AG09309 (cell line): Measurements from ENCODE around the gene MICAL2.

Source experiments
- DNase-seq: peaks from one replicate; pipeline ENCODE4 v3.0.0-alpha.2; 2010; ENCODE audit warnings: low read depth
- H3K4me3 ChIP-seq: 2 replicates; pipeline ENCODE4 v1.5.1; 2011; ENCODE audit warnings: mild to moderate bottlenecking, low read depth, low read length, moderate library complexity; ENCODE audit not compliant: control insufficient read depth
- TF ChIP-seq, protein P1 (sequence below): IDR thresholded peaks from 2 replicates; pipeline ENCODE4 v1.5.1; 2011; ENCODE audit warnings: mild to moderate bottlenecking, low read depth, low read length, inconsistent platforms; ENCODE audit not compliant: insufficient read depth, control insufficient read depth; ENCODE audit errors: missing control alignments

Gene MICAL2

DNA sequence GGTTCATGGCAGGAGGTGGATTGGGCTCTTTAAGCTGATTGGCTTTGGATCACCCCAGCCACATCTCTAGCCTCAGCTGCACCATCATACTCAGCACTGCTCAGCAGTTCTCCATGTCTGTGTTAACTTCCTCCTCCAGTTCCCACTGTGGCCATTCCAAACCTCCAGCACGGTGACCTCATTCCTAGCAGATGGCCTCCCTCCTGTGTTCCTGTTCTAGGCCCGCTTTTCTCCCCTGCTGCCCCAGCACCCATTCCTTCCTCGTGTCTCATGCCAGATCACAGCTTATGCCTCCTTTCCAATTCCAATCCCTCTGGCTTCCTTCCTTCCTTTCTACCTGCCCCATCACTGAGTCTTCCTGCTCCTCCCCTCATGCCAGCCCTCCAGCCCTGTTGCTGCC, 96.1 kb downstream of the MICAL2 start:
- TF ChIP-seq, protein P1, sequence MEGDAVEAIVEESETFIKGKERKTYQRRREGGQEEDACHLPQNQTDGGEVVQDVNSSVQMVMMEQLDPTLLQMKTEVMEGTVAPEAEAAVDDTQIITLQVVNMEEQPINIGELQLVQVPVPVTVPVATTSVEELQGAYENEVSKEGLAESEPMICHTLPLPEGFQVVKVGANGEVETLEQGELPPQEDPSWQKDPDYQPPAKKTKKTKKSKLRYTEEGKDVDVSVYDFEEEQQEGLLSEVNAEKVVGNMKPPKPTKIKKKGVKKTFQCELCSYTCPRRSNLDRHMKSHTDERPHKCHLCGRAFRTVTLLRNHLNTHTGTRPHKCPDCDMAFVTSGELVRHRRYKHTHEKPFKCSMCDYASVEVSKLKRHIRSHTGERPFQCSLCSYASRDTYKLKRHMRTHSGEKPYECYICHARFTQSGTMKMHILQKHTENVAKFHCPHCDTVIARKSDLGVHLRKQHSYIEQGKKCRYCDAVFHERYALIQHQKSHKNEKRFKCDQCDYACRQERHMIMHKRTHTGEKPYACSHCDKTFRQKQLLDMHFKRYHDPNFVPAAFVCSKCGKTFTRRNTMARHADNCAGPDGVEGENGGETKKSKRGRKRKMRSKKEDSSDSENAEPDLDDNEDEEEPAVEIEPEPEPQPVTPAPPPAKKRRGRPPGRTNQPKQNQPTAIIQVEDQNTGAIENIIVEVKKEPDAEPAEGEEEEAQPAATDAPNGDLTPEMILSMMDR: no peak
- no peak overlapping the region for H3K4me3 ChIP-seq
- DNase-seq: no peak

DNA sequence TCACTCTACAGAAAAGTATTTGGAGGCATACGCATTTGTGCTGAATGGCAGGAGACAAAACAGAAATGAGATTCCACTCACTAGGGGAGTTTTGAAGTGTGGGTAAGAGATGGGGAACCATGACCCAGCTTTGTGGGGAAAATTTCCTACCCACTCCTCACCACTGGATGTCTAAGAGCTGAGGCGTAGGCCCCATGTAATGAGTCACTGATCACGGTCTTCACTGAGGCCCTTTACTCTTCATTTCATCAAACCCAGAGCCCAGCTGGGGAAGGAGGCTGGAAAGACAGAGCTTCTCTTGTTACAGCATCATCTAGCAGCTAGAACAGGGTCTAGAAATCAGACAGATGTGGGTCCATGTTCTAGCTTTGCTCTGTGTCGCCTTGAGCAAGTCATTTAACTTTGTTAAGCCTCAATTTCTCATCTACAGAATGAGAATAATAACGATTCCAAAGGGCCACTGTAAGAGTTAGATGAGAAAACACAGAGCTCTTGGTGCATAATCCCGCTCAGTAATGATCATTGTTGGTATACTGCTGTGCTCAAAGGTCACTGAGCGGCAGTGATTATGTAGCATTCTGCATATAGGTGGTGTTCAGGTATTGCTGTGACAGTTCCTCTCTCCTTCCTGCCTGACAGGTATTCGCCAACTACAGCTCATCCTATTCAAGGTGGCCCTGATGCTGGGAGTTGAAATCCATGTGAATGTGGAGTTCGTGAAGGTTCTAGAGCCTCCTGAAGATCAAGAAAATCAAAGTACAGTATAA, 97.2 kb downstream of the MICAL2 start:
- no peak for DNase-seq
- no peak overlapping the region for H3K4me3 ChIP-seq
- TF ChIP-seq, protein P1: no peak

DNA sequence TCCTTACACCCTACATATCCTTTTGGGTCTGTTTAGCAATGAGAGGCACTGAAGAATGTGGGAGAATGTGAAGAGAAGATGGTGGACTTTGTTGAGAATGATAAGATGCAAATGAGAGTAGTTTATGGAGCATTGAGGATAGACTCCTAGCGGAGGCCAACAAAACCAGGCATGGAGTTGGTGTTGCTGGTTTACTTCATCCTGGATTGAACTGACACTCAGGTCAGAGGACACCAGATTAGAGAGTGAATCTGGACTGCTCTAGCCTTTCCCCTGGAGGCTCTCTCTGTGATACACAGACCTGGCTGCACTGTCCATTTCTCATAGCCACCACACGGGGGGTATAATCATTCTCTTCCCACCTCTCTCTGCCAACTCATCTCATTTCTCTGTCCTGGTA, 98.7 kb downstream of the MICAL2 start:
- H3K4me3 ChIP-seq: no peak overlapping the region
- TF ChIP-seq, protein P1: no peak
- no peak for DNase-seq

DNA sequence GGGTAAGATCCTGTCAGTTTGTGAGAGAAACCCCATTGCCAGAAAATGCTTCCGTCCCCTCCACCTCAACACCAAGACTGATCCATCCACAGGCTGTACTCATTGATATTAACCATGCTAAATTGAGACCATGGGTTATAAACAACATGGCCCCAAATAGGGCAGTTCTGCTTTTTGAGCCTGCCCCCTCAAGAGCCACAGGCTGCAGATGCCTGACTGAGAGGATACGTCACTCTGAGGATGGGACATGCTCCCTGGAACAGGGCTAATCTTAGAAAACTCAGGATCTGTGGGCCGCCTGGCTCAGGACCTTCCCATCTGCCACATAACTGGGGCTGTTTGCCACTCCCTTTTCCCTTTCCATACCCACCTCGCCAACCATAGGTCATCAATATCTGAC, 99.8 kb downstream of the MICAL2 start:
- TF ChIP-seq, protein P1: no peak
- no peak overlapping the region for H3K4me3 ChIP-seq
- no peak for DNase-seq

DNA sequence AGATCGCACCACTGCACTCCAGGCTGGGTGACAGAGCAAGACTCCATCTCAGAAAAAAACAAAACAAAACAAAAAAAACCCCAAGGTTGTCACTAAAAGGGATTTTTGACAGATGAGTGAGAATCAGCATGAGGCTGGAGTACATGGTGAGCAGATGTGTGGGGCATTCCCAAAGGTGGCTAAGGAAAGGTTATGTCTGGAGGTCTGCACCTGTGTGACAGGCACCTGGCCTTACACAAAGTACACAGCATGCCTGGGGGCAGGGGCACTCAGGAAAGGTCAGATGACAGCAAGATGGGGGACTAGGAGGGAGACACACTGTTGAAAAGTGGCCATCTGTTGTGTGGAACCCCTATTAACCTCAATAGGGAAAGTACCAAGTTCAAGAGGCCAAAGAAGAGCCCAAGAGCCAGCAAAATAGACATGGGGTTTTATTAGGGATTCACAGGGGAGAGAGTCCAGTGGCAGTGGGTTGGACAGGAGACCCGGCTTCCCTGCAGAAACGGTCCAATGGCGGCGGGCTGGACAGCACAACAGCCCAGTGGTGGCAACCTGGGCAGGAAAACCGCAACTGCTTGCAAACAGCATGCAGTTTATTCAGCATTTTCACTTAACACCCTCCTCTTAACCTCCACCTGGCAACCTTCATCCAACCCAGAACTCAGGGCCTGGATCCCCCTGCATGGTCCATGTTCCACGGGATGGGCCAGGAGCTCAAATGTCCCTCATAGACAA, 101.1 kb downstream of the MICAL2 start:
- TF ChIP-seq, protein P1: no peak
- H3K4me3 ChIP-seq: no peak overlapping the region
- DNase-seq: no peak

DNA sequence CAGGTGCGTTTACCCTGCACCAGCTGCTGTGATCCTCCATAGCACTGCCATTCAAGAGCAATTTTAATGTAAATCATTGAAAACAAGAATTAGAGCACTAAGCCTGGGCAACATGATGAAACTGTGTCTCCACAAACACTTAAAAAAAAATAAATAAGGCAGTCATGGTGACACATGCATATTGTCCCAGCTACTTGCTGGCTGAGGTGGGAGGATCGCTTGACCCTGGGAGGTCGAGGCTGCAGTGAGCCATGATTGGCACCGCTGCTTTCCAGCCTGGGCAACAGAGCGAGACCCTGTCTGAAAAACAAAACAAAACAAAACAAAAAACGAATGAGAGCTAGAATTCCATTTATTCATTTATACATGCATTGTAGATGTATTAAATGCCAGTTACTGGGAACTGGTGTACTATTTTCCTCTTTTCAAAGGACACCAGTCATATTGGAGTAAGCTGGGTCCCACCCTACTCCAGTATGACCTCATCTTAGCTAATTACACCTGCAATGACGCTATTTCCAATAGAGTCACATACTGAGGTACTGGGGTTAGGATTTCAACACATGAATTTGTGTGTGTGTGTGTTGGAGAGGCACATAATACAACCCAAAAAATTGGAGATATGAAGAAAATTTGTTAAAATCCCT, 101.9 kb downstream of the MICAL2 start:
- TF ChIP-seq, protein P1: no peak
- no peak for DNase-seq
- no peak overlapping the region for H3K4me3 ChIP-seq
